Measurements from ENCODE around the gene DNAAF1. TPM values are rescaled to one million over a fixed set of nuclear protein-coding genes. Genes with fewer than 3 reads are reported as not detected.

The DNAAF1 gene
- polyA plus RNA-seq, 1 of the 3 experiments (the other 2 are of a cell fraction): 0.35 TPM

GRCh38 chr16:84166796-84167695, 21.9 kb downstream of the DNAAF1 start:
- no peak overlapping the region for H3K4me3 ChIP-seq (ENCODE audit: low read depth in 2 of 2, low read length in 1 of 2)
- no peaks in the 10 kb centered on the region for H3F3A ChIP-seq (replicated peaks; ENCODE audit: insufficient read depth)
- no peaks in the 10 kb centered on the region for H3K36me3 ChIP-seq (replicated peaks in 1 of 2; ENCODE audit: control insufficient read depth in 1 of 2, insufficient read depth in 2 of 2, low read length in 1 of 2)
- no peak for TF ChIP-seq USF2 (IDR thresholded peaks at IDR 0.05; ENCODE audit: borderline replicate concordance, low read depth, low read length)
- TF ChIP-seq FOXJ3 (CRISPR knock-in tag; IDR thresholded peaks at IDR 0.05): no peak
- no peak for TF ChIP-seq MEF2A (IDR thresholded peaks at IDR 0.05; ENCODE audit: borderline replicate concordance, low read depth)
- no peak for TF ChIP-seq ELF1 (IDR thresholded peaks at IDR 0.05)
- no peak for TF ChIP-seq RFX5 (IDR thresholded peaks at IDR 0.05; ENCODE audit: low read length)
- no peak for TF ChIP-seq SMC3 (IDR thresholded peaks at IDR 0.05; ENCODE audit: low read depth, low read length)
- no peak for TF ChIP-seq GABPA (IDR thresholded peaks at IDR 0.05; ENCODE audit: low read depth)
- TF ChIP-seq IRF3 (IDR thresholded peaks at IDR 0.05; ENCODE audit: low read depth, low read length): no peak
- TF ChIP-seq MAX (IDR thresholded peaks at IDR 0.05; ENCODE audit: low read depth): no peak
- no peak for TF ChIP-seq JUND (IDR thresholded peaks at IDR 0.05)
- H3K27ac ChIP-seq (ENCODE audit: low read depth in 2 of 2, low read length in 1 of 2): no peak overlapping the region
- WGBS (ENCODE audit: low lambda C conversion rate): 55% methylated on average over 13 of the region's 13 CpGs
- no peaks in the 10 kb centered on the region for H4K20me1 ChIP-seq (ENCODE audit: insufficient read depth)
- H2AFZ ChIP-seq (ENCODE audit: low read depth): no peak overlapping the region
- no peaks in the 10 kb centered on the region for H3K9me3 ChIP-seq
- H3K9me2 ChIP-seq: no peaks in the 10 kb centered on the region
- ChIA-PET CTCF (interaction anchor here (0.7 to 2.5 kb wide), 5 partner anchors 9 to 141 kb away, joined by 3 to 17 read pairs (median 5); partner anchors contain the start of genes DNAAF1, HSDL1 and TAF1C), POLR2A (no interaction called here)
- DNase-seq: no peak
- H3K4me2 ChIP-seq: no peak overlapping the region
- no peaks in the 10 kb centered on the region for H3K79me2 ChIP-seq (ENCODE audit: insufficient read depth)
- H3K9ac ChIP-seq: no peak overlapping the region
- peaks cover 46% of the 10 kb centered on the region for H3K27me3 ChIP-seq (ENCODE audit: insufficient read depth)
- H3K4me1 ChIP-seq (ENCODE audit: control insufficient read depth in 1 of 2, insufficient read depth in 2 of 2, low read depth in 1 of 2, low read length in 1 of 2): no peaks in the 10 kb centered on the region

- Histone ChIP-seq H3K9ac (no peak overlapping the region), H3K4me1 (ENCODE audit: control insufficient read depth in 1 of 2, insufficient read depth in 2 of 2, low read depth in 1 of 2, low read length in 1 of 2) (no peaks in the 10 kb centered on the region), H3K36me3 (replicated peaks in 1 of 2; ENCODE audit: control insufficient read depth in 1 of 2, insufficient read depth in 2 of 2, low read length in 1 of 2) (no peaks in the 10 kb centered on the region), H3K4me2 (no peak overlapping the region), H3K79me2 (ENCODE audit: insufficient read depth) (no peaks in the 10 kb centered on the region), H4K20me1 (ENCODE audit: insufficient read depth) (no peaks in the 10 kb centered on the region), H3K27me3 (ENCODE audit: insufficient read depth) (peaks cover 24% of the 10 kb centered on the region), H3F3A (replicated peaks; ENCODE audit: insufficient read depth) (no peaks in the 10 kb centered on the region), H3K27ac (ENCODE audit: low read depth in 2 of 2, low read length in 1 of 2) (no peak overlapping the region), H2AFZ (ENCODE audit: low read depth) (no peak overlapping the region), H3K9me3 (no peaks in the 10 kb centered on the region), H3K9me2 (no peaks in the 10 kb centered on the region), H3K4me3 (ENCODE audit: low read depth in 2 of 2, low read length in 1 of 2) (no peak overlapping the region)
- 76% methylated on average over 11 of the region's 11 CpGs for WGBS (ENCODE audit: low lambda C conversion rate)
- ChIA-PET POLR2A (no interaction called here), CTCF (interaction anchor here (1.1 to 1.6 kb wide), 6 partner anchors 25 to 107 kb away, joined by 3 to 11 read pairs (median 4); partner anchors contain the start of genes DNAAF1 and HSDL1)
- no peak for DNase-seq
- TF ChIP-seq SMC3 (IDR thresholded peaks at IDR 0.05; ENCODE audit: low read depth, low read length) (no peak), MEF2A (IDR thresholded peaks at IDR 0.05; ENCODE audit: borderline replicate concordance, low read depth) (no peak), USF1 (IDR thresholded peaks at IDR 0.05; ENCODE audit: borderline replicate concordance, low read depth) (no peak), RXRA (IDR thresholded peaks at IDR 0.05; ENCODE audit: borderline replicate concordance, low read depth) (no peak), GABPA (IDR thresholded peaks at IDR 0.05; ENCODE audit: low read depth) (no peak), REST (IDR thresholded peaks at IDR 0.05; ENCODE audit: low read depth, low read length) (no peak), MAX (IDR thresholded peaks at IDR 0.05; ENCODE audit: low read depth) (no peak), CHD2 (IDR thresholded peaks at IDR 0.05; ENCODE audit: low read length, partially characterized antibody) (no peak), NRF1 (IDR thresholded peaks at IDR 0.05; ENCODE audit: low read depth, low read length) (no peak)
These were observed 24.7 kb downstream of the DNAAF1 start for GRCh38 chr16:84169765-84170310.
